RWPE2 (cell line): ENCODE data around the gene SHISA7.

Experiments
- ATAC-seq: fragments of 200-7000 bp; cut with Tn5 transposase; 3 replicates; pipeline ENCODE4 v1.9.1; 2021; ENCODE audit warnings: low read depth
- DNase-seq: peaks from one replicate; pipeline ENCODE4 v3.0.0-alpha.2; 2020; ENCODE audit warnings: low spot score
- H3K27ac ChIP-seq: fragments of 450-650 bp; 2 replicates; pipeline ENCODE4 v1.5.1; 2017; ENCODE audit warnings: mild to moderate bottlenecking; ENCODE audit not compliant: poor library complexity, severe bottlenecking
- H3K27me3 ChIP-seq: fragments of 250-450 bp; sonication (Bioruptor Pico); 2 replicates; pipeline ENCODE4 v1.5.1; 2021; ENCODE audit warnings: mild to moderate bottlenecking, moderate library complexity; ENCODE audit not compliant: insufficient read depth, poor library complexity, severe bottlenecking
- H3K36me3 ChIP-seq: fragments of 250-450 bp; sonication (Bioruptor Pico); 2 replicates; pipeline ENCODE4 v1.5.1; 2020; ENCODE audit warnings: low read depth, mild to moderate bottlenecking, moderate library complexity
- H3K4me1 ChIP-seq: fragments of 250-450 bp; sonication (Bioruptor Pico); 2 replicates; pipeline ENCODE4 v1.5.1; 2021; ENCODE audit warnings: mild to moderate bottlenecking, moderate library complexity; ENCODE audit not compliant: insufficient read depth, poor library complexity, severe bottlenecking
- H3K4me3 ChIP-seq: fragments of 250-450 bp; sonication (Bioruptor Pico); 2 replicates; pipeline ENCODE4 v1.5.1; 2021; ENCODE audit warnings: mild to moderate bottlenecking, moderate library complexity; ENCODE audit not compliant: severe bottlenecking
- H3K9me3 ChIP-seq: fragments of 250-450 bp; sonication (Bioruptor Pico); 2 replicates; pipeline ENCODE4 v1.5.1; 2021; ENCODE audit warnings: mild to moderate bottlenecking, moderate library complexity; ENCODE audit not compliant: severe bottlenecking
- CTCF ChIP-seq: fragments of 450-650 bp; IDR thresholded peaks from one replicate; pipeline ENCODE4 v1.5.1; 2017; ENCODE audit warnings: mild to moderate bottlenecking, moderate library complexity; ENCODE audit not compliant: poor library complexity, severe bottlenecking

Gene SHISA7

GRCh38 chr19:55443824-55444480 lies 852 bp upstream of the SHISA7 start:
- H3K36me3 ChIP-seq, result no peaks in the 10 kb centered on the region
- peaks cover 46% of the 10 kb centered on the region for H3K27me3 ChIP-seq
- no peak overlapping the region for H3K27ac ChIP-seq
- no peak for TF ChIP-seq CTCF
- no peak for DNase-seq
- H3K9me3 ChIP-seq, result no peaks in the 10 kb centered on the region
- H3K4me1 ChIP-seq, result peaks cover 4% of the 10 kb centered on the region
- H3K4me3 ChIP-seq, result no peak overlapping the region
- ATAC-seq, result no peak

GRCh38 chr19:55442372-55442961 lies 633 bp downstream of the SHISA7 start:
- Histone ChIP-seq H3K27ac (no peak overlapping the region), H3K27me3 (peaks cover 46% of the 10 kb centered on the region), H3K9me3 (no peaks in the 10 kb centered on the region), H3K4me1 (peaks cover 4% of the 10 kb centered on the region), H3K4me3 (no peak overlapping the region), H3K36me3 (no peaks in the 10 kb centered on the region)
- ATAC-seq (no peak), DNase-seq (no peak)
- no peak for TF ChIP-seq CTCF

GRCh38 chr19:55441692-55442321 lies 1.3 kb downstream of the SHISA7 start:
- no peak for TF ChIP-seq CTCF
- no peaks in the 10 kb centered on the region for H3K9me3 ChIP-seq
- H3K4me1 ChIP-seq, result peaks cover 4% of the 10 kb centered on the region
- DNase-seq, result no peak
- no peak overlapping the region for H3K27ac ChIP-seq
- H3K36me3 ChIP-seq, result no peaks in the 10 kb centered on the region
- ATAC-seq, result no peak
- H3K27me3 ChIP-seq, result peaks cover 46% of the 10 kb centered on the region
- H3K4me3 ChIP-seq, result no peak overlapping the region

GRCh38 chr19:55441319-55441691 lies 1.8 kb downstream of the SHISA7 start:
- Histone ChIP-seq H3K4me3 (no peak overlapping the region), H3K27me3 (peaks cover 46% of the 10 kb centered on the region), H3K36me3 (no peaks in the 10 kb centered on the region), H3K27ac (no peak overlapping the region), H3K9me3 (no peaks in the 10 kb centered on the region), H3K4me1 (peaks cover 1% of the 10 kb centered on the region)
- ATAC-seq (no peak), DNase-seq (no peak)
- TF ChIP-seq CTCF, result no peak
